Cerebellar nuclear complex (tissue), 1 donor: ENCODE results near the gene TMEM119.
"Not testable (repeated sequence)": the region's sequence is repeated elsewhere in the genome, so short reads cannot be mapped to it uniquely, and the experiment has no call there.

Source experiments
- DNase-seq, 2 experiments: peaks; one replicate each; lab custom pipeline; 2025; lab: John Stamatoyannopoulos, UW

Gene TMEM119

DNA sequence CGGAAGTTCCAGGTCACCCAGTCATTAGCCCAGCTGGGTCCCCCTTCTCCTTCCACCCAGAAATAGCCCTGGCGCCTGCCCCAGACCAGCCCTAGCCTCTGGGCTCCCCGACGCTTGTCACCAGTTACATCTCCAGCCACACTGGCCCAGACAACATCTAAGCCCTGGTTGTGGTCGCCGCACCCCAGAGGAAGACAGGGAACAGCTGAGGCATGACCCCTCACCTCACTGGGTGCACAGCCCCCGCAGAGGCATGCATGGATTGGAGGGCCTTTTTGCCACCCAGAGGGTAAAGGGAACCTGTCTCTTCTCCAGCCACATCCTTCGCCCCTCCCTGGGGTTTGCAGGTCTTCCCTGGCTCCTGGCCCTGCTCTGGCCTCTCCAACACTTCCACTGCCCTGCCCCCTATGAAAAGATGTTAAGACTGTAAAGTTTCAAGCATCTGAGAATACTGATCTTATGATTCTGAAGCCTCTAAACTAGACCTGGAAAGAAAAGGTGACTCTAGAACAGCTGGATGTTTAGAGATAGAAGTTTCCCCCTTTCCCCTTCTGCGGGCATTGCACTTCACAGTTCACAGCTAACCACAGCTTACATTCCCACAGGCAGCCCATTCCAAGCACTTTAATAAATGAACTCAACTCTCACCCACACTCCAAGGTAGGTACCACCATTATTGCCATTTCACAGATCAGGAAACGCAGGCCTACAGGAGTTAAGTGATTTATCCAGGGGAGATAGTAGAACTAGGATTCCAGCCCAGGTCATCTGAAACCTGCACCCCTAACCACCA is 14.7 kb downstream of the TMEM119 start:
- DNase-seq = no peak

DNA sequence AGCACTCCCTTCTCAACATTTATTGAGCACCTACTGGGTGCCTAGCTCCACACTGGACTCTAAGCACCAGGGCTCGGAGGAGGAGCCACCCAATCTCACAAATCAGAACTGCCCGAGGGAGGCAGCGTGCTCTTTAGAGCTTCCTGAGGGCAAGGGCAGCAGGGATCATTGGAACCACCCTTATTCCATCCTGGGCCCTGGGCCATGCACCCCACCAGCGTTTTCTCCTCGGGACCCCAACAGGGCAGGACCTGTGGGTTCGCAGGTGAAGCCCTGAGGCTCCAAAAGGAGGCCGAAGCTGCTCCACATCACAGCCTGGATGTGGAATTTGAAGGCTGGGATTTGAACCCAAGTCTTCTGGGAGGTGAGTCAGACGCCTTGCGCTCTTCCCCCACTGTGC is 15.4 kb downstream of the TMEM119 start:
- no peak for DNase-seq

DNA sequence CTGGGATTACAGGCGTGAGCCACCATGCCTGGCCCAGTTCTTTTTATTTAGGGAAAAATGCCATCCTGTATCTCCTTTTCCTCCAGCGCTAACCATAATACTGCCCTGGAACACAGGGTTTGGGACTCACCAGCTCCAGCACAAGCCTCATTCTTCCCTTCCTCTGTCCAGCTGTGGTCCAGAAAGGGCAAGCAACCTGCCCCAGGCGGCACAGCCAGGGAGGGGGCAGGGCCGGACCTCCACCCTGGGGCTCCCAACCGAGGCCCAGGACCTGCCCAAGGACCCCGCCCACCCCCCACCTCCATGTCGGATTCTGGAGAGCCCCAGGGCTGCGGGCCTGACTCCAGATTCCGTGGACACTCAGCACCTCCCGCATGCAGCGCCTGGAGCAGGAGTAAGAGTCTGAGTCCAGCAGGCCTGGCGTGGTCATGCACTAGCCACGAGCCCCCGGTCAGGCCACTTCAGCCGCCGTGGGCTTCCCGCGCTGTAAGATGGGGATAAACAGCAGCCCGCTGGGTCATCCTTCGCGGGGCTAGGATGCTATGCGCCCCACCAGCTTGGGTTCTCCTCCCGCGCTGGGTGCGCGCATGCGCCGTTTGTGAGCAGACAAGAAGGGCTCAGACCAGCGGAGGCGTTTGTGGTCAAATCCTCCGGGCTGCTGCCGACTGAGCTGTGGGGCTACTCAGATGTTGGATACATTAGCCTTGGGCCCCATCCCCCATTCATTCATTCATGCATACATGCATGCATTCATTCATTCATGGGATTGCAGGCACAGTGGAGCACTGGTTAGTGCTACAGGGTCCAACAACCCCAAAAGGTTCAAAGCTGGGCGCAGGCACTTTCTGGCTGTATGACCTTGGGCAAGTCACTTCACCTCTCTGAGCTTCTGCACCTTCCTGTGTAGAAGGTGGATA is 16.3 kb downstream of the TMEM119 start:
- DNase-seq = no peak

DNA sequence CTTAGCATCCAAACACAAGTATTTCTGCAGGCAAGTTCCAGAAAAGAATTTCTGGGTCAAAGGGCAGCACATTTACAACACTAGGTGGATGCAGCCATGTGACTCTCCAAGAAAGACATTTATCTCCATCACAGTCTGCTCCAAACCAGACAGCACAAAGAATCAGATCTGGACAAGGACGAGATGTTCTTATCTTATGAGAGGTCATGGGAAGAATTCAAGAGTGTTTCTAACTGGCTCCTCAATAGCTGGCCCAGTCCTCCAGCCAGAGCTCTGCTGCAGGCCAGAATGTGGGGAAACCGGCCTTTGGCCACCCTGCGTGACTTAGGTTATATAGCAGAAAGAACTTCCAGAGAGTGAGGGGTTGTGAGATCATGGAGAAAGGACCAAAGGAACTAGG is 17.4 kb downstream of the TMEM119 start:
- DNase-seq = no peak

DNA sequence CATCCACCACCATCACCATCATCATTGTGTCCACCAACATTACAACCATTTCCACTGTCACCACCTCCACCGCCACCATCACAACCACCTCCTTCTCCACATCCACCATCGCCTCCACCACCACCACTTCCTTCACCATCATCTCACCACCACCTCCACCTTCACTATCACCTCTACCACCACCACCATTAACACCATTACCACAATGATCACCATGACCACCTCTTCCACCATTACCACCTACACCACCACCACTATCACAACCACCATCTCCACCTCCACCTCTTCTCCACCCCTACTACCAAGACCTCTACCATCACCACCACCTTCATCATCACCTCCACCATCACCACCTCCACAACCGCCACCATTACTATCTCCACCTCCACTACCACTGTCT is 19.1 kb downstream of the TMEM119 start:
- DNase-seq = no peak

DNA sequence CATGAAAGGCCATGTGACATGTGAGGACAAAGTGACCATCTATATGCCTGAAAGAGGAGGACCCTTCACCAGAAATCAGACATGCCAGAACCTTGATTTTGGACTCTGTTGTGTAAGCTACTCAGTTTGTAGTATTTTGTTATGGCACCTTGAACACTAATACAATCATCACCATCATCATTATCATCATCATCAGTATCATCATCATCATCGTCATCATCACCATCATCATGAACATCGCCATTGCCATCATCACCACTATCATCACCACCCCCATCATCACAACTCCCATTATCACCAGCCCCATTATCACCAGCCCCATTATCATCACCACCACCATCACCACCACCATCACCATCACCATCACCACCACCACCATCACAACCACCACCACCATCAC is 19.6 kb downstream of the TMEM119 start:
- DNase-seq = no peak

DNA sequence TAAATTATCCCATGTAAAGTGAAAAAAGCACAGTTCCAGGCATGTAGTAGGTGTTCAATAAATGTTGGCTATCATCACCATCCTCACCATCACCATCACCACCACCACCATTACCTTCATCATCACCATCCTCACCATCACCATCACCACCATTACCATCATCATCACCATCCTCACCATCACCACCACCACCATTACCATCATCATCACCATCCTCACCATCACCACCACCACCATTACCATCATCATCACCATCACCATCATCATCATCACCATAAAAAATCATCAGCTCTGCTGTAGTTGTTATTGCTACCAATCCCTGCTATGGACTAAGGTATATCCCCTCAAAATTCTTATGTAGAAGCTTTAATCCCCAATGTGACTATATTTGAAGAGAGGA is 20.4 kb downstream of the TMEM119 start:
- DNase-seq = no peak

DNA sequence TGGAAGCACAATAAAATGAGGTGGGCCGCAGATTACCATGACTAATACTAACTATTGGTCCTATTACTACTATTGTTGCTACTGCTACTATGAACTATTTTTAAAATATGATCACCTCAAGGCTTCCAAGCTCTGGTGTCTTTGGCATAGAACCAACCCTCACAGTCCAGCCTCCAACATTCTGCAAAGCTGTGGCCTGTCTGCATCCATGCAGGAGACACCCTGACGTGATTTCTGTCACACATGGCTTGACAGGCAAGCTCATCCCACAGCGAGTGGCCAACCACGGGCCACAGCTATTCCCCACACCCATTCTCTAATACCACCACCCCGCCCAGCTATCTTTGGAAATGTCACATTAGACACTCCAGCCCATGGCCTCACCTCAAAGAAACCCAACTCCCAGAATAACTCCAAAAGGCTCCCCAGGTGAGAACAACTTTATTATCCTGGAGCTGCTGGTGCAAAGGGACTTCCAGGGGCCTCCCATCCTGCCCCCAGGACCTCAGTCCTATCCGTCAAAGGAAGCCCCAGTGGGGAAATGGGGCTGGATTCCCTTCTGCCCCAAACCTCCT is 21.1 kb downstream of the TMEM119 start:
- no peak for DNase-seq

DNA sequence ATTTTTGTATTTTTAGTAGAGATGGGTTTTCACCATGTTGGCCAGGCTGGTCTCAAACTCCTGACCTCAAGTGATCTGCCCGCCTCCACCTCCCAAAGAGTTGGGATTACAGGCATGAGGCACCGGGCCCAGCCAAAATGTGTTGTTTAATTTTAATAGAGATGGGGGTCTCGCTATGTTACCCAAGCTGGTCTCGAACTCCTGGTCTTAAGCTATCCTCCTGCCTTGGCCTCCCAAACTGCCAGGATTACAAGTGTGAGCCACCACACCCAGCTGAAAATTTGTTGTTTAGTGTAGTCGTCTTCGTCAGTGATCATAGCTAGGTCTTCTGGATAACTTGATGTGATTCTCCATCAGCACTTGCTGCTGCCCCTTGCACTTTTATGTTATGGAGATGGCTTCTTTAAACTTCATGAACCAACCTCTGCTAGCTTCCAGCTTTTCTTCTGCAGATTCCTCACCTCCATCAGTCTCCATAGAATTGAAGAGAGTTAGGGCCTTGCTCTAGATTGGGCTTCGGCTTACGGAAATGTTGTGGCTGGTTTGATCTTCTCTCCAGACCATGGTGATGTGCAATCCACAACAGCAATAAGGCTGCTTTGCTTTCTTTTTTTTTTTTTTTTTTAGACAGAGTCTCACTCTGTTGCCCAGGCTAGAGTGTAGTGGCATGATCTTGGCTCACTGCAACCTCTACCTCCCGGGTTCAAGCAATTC is 22.5 kb downstream of the TMEM119 start:
- DNase-seq = no peak

DNA sequence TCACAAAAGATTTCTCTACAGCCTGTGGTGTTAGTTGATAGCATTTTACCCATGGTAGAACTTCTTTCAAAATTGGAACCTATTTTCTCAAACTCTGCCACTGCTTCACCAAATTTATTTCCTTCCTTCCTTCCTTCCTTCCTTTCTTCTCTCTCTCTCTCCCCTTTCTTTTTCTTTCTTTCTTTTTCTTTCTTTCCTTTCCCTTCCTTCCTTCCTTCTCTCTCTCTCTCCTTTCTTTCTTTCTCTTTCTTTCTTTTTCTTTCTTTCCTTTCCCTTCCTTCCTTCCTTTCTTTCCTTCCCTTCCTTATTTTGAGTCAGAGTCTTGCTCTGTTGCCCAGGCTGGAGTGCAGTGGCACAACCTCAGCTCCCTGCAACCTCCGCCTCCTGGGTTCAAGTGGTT is 23.6 kb downstream of the TMEM119 start:
- DNase-seq = not testable (repeated sequence)

DNA sequence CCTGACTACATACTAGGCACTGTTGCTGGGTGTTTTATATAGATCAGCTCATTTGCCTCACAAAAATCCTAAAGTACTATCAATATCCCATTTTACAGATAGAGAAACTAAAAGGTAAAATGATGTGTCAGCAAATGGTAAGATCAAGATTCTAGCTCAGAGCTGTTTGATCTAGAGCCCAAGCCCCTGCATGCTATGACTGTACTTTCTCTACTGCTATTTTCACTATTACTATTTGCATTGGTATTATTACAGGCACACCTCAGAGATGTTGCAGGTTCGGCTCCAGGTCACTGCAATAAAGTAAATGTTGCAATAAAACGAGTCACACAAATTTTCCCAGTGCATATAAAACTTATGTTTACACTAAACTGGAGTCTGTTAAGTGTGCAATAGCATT is 24.6 kb downstream of the TMEM119 start:
- no peak for DNase-seq

DNA sequence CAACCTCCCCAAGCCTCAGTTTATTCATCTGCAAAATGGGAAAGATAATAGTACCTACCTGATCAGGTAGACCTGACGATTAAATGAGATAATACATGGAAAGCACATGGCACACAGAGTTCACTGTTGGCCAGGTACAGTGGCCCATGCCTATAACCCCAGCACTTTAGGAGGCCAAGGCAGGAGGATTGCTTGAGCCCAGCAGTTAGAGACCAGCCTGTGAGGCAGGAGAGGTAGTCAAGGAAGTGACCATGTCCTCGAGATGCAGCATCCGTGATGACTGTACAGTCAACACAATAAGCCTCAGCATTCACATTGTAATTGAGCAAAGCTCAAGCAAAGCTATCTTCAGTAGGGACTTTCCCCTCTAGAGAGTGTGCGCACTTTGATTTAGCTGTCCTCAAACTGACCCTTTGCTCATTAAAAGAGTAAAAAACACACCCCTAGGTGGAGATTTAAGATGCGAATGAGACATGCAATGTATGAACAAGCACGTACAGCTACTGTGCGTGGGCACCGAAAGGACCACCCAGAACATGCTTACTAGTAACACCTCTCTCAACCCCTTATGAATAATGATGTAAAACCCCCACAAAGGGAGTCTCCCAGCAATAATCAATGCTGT is 25.6 kb downstream of the TMEM119 start:
- no peak for DNase-seq

DNA sequence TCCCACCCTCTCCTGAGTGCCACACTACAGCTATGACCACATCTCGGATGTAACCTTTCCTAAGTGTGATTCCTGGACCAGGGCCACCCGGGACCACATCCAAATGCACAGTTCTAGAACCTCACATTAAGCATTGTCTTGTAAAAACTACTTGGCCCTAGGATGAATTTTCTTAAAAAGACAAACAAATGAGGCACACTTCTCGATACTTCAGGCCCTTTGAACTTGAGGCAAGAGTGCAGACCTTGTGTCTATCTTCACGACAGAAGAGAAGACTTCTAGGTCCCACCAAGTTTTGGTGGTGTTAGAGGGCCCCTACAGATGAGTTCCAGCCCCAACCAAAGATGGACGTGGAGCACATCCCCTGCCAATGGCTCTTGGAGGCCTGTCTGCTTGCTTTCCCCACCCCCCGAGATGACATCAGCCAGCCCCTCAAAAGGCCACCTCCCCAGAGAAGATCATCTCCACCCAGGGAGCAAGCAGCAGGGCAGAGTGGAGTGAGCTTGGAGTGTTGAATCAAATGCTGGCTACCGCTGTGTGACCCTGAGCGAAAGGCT is 26.2 kb downstream of the TMEM119 start:
- no peak for DNase-seq

DNA sequence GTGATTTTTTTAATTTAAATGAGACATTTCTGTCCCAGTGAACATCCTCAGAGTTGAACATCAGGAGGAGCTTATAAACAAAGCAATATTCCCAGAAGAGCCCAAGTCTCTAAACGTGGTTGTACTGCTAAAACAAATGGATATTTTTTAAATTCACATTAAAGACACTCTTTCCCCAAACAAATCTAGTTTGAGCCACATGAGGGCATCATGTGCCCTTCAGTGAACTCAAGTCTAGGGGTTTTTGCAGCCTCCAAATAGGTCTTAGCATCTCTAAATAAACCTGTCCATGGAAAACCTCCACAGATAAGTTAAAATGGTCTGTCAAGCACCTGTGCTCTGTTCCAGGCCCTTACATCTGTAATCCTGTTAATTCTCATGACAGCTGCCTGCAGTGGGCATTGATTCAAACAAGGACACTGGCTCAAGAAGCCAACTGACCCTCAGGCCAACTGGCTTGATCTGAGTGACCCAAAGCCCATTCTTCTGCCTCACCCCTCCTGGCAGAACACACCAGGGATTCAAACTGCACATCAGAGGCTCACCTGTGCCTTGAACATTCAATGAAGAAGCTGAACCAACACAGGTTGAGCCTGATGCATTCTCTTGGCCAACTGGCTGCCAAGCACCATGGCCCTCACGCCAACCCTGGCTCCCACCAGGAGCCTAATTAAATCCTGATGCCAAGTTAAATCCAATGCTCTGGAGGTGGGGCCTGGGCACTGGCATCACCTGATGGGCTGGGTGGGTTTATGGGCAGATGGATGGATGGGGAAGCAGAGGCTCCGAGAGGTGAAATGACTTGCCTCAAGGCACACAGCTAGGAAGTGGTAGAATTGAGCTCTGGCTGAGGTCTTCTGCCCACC is 26.9 kb downstream of the TMEM119 start:
- no peak for DNase-seq

DNA sequence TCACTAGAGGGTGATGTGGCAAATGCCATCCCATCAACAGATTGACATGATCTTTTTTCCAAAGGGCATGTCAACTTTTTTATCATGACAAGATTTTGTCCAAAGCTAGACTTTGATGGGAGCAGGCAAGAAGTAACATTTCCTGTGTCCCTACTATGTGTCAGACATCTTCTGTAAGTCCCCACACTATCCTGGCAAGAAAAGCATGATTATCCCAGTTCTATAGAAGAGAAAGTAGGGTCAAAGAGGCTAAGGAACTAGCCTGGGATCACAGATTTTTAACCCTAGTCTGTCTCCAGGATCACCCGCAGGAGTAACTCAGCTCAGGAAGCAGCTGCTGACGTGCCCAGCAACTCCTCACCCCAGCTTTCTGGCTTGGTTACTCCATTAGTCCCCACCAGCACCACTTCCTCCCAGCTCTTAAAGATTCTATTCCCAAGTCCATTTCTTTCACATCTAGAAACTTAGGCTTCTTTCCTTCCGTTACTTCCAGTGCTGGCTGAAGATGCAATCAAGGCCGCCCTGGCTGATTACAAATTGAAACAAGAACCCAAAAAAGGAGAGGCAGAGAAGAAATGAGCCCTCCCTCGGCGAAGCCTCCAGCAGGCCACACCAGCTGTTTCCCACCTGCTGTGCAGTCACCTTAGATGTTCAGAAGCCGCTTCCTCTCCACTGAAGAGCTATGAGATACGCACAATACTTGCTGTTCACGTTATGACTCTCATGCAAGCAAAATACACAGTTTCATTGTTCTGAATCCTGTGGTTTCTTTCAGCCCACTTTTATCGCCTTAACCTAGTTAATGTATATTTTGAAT is 29.3 kb downstream of the TMEM119 start:
- no peak for DNase-seq

DNA sequence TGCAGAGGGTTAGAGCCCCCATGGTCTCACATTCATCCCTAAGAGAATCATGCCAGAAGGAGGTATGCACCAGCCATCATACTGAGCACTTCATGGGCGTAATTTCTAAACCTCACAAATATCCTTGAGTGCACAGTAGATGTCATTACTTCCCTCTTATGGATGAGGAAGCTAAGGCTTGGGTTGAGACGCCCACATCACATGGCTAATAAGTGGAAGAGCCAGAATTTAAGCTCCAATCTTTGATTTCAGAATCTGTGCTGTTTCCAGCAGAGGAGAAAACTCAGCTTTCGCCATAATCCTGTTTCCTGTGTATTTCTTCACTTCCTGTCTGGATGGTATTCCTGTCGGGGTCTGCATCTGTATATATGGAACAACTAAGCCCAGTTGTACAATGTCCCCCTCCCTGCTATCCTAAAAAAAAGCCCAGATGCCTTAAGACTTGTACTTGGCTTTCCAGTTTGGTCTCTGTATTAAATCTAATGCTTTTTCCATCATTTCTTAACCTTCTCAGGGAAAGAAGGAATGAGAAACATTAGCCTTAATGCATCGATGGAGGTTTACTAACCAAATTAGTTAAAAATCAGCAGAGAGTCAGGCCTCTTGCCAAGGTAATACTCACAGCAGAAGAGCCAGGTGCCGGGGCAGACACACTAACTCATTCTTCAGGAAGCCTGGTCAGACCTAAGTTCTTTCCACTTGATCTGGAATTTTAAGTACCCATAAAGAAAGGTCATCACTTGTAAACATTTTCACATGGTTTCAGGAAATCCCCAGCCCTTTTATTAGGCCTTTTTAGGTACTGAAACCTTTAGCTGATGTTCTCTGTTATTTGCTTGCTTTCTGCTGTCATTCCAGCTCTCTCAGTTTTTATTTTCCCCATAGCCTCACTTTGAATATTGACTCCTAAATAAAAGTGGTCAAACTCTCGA is 30.2 kb downstream of the TMEM119 start:
- DNase-seq = no peak

DNA sequence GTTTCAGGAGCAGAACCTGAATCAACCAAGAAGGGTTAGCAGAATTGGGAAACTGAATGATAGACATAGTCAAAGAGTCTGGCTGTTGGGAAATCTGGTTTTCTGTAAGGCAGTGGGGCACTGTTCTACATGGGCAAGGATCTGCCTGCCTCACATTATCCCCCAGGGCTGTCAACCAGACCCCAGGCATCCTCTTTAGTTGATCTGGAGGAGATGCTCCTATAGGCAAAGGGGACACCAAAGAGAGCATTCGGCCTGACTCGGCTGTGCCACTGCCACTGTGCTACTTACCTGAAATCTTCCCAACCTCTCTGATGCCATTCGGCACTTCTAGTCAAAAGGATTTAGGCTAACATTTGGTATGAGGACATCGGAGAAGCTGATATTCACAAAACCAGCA is 31.4 kb downstream of the TMEM119 start:
- no peak for DNase-seq

DNA sequence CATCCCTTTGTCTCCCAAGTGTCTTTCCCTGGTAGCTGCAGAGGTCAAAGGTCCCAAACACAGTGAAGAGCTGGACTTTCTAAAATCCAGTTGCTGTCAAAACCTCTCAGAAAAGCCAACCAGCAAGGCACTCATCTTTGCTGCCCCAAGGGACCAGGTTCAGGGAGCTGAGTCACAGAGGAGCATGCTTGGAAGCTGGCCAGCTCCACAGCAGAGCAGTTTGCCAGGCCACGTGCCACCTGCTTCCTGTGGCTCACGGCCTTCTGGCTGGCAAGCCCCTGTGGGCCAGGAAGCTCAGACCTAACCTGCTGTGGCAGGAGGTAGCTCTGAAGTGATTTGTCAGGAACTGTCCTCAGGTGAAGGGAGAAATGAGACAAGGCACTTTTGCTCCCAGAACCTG is 31.9 kb downstream of the TMEM119 start:
- no peak for DNase-seq
